ENCODE results near the gene STRIT1. TPM values are rescaled to one million over a fixed set of nuclear protein-coding genes. Genes with fewer than 3 reads are reported as not detected.
"Not testable (repeated sequence)": the region's sequence is repeated elsewhere in the genome, so short reads cannot be mapped to it uniquely, and the experiment has no call there.

Gene STRIT1
- polyA plus RNA-seq, 5 donors, result 0.28 to 1.6 (median 0.30) TPM; not detected in 2

DNA sequence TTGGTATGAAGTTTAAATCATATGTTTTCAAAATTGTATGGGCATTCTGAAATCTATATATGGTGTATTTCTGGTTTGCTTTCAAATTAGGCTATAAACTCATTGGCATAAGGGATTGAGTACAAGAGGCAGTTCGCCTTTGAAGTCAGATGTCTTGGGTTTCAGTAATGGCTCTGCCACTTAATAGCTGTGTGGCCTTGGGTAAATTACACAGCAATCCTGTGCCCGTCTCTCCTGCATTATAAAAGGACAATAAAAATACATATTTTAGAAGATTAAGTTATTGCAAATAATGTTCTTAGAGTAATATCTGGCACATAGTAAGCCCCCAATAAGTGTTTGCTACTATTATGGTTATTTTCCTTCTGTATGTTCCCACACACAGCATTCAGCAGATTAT, 20.4 kb upstream of the STRIT1 start:
- DNase-seq, result no peak

DNA sequence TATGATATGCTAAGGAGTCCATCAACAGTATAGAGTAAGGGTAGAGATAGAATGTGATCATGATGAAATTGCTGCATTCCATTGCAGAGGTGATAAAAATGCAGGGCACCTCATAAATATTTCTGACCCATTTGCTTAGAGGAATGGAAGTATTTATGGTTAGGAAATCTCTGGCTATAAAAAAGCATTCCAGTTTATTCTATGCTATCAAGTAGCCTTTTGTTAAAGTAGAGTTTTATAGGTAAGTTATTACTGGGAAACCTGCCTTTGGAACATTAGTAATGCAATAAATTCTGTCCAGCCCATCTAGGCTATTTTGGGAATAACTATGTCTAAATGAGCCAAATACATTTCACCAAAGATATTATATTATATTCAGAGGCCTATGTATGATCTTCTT, 19.8 kb upstream of the STRIT1 start:
- DNase-seq, result no peak

DNA sequence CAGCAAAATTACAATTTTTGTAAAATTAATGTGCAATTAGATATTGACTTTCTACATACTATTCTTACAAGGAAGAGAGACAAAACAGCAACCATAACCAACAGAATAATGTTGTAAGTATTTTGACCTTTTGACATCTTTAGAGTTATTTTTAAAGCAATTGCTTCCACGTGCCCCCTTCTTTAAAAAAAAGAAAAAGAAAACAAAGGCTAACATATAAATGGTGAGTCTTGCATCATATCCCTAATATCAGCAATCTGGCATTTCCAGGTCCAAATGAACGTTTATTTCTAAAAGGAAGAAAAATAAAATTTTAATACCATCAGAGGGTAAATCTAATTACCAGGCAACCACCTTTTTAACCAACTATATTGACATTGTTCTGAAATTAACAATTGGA, 19.3 kb upstream of the STRIT1 start:
- no peak for DNase-seq

DNA sequence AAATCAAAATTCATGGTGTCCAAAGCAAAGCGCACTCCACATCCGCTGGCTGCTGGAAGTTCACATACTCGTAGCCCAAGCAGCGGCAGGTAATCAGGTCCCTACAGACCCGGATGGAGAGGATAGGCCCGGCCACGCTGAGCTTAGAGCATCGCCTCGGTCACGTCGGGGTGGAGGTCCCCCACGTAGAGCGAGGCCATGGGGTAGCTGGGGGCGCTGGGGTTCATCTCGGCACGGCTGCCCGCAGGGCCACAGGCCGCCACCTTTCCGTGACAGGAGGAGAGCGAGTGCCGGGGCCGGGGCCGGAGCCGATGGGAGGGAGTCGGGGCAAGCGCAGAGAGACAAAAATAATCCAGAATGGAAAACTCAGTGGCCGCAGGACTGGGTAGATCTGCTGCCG, 16.1 kb upstream of the STRIT1 start:
- no peak for DNase-seq

DNA sequence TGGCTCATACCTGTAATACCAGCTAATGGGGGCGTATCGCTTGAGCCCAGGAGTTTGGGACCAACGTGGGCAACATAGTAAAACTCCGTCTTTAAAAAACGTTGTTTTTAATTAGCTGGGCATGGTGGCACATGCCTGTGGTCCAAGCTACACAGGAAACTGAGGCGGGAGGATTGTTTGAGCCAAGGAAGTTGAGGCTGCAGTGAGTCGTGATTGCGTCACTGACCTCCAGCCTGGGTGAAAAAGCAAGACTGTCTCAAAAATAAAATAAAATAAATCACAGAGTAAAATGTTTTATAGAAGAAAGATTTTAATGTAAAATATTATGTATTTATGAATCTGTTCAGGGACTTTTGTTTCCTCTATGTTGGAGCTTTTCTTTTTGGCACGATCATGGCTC, 15.3 kb upstream of the STRIT1 start:
- no peak for DNase-seq

DNA sequence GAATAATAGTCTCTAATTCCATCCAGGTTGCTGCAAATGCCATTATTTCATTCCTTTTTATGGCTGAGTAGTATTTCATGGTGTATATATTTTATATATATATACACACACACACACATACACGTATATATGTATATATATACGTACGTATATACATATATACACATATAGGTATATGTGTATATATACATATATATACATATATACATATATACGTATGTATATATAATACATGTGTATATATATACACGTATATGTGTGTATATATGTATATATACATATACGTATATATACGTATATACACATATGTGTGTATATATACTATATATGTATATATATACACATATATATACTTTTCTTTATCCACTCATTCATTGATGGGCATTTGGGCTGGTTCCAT, 13.7 kb upstream of the STRIT1 start:
- no peak for DNase-seq

DNA sequence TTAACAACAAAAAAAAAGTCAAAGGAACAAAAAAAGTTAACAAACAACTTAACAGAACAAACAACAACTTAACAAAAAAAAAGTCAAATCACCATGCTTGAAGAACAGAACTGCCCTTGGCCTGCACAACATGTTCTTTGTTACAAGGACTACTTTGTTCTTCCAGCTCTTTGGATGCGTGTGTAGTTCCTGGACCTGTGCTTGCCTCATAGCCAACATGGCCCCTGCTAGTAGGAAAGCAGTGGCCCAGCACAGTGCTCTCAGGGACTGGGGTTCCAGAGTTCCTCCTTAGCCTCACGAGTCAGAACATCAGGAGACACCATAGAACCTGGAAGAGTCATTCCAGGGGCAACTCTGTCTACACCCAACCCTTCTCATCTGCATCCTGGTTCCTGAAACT, 10.9 kb upstream of the STRIT1 start:
- DNase-seq, result no peak

DNA sequence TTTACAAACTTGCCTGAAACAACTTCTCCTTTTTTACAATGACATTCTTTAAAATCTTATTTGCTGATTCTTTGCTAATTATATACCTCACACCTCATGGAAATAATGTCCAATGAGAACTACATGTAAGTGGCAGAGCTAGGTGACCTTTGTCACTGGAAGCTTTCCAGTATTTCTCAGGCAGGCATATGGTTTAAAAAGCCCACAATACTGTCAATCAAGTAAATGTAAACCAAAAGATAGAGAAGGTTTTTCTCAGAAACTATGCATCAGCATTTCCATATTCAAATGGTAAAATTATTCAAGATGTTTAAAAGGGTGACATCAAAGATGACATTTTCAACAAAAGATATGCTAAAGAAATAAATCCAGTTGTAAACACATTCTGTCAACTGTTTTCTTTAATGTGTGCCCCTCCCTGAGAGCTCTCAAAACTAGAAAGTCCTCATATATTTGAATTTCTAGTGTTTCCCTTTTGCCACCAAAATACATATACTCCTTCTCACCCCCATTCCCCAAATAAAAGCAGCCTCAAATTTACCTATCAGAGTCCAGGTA, 10.1 kb upstream of the STRIT1 start:
- no peak for DNase-seq

DNA sequence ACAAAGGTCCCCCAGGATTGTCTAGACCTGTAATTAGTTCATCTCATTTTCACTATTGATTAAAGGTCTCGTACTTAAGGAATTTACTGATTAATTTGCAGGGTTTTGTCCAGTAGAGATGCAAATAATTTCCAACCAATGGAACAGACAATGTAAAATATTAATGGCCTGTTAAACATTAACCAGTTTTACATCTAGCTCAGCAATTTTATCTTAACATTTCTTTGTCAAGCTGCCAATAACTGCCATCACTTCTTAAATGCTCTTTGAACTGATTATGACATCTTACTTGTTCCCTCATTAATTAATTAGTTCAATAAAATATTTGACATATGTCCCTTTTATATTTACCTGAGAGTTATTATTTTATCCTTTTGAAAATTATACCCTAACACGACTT, 9.4 kb upstream of the STRIT1 start:
- DNase-seq, result no peak

DNA sequence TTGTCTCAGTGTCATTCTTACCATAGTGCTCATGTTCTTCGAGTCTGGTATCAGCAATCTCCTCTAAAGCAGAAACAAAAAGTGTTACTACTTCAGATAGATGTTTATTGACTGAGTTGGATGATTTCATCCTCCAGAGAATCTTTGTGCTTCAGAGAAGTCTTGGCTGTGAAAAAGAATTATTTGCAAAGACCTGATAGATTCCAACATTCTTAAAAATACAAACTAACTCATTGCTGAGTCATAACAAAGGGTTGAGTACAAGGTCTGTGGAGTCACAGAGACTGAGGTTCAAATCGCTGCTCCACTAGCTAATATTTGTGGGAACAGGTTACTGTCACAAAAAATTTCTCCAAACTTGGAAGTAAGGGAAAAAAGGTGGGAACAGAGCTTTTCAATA, 9.0 kb upstream of the STRIT1 start:
- no peak for DNase-seq

DNA sequence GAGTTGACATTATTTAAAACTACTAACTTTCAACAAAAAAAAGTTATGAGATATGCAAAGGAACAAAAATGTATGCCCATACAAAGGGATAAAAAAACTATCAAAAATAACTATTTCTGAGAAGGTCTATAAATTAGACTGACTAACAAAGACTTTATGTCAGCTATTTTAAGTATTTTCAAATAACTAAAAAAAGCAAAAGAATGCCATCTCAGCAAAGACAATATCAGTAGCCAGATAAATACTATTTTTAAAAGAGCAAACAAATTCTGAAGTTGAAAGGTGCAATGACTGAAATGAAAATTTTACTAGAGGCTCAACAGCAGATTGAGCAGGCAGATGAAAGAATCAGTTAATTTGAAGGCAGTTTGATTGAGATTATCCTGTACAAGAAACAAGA, 3.6 kb upstream of the STRIT1 start:
- DNase-seq, result no peak

DNA sequence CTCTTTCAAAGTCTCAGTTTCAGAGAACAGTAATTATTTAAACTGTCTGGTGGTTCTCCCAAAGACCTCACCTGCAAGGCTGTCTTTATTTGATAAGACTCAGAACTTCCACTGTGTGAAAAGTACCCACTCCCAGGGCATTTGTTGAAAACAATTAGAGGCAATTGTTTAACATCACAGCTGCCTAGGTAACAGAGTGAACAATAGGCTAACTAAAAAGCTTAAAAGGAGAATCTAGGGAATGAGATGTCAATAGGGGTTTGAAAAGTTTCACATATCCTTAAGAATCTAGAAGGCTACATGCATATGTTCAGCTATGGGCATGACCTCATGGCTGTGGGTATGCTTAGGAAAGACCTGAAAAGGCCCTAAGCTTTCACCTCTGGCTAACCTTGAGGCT, 2.9 kb upstream of the STRIT1 start:
- no peak for DNase-seq

DNA sequence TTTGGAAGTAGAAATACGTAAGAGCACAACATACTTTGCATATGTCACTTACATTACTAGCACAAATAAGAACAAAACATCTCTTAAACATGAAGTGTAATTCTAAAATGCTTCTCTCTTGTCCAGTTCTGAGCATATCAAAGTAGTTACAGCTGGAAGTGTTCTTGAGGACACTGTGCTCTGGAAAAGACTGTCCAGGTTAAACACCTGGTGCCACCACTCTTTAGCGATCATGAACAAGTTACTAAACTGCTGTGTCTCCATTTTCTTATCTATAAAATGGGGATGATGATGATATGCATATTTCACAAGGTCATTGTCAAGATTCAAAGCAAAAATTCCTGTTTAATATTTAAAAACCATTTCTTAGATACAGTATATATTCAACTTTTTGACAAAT, 790 bp downstream of the STRIT1 start:
- no peak for DNase-seq

DNA sequence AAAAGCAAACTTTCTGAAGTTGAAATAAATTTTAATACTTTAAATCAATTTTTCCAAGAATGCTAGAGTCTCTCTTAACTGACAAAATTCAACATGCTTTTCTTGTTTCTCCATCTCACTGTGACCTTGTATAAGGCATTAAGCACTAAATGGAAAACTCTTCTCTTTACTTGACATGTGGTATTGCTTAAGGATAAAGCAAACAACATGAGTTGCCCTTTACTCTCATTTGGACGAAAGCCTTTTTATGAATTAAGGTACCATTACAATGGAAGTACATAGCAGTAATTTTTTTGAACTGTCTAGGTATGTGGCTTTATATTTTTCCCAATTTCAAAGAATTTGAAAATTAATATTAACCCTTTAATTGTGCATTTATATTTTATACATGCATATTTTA, 1.4 kb downstream of the STRIT1 start:
- no peak for DNase-seq

DNA sequence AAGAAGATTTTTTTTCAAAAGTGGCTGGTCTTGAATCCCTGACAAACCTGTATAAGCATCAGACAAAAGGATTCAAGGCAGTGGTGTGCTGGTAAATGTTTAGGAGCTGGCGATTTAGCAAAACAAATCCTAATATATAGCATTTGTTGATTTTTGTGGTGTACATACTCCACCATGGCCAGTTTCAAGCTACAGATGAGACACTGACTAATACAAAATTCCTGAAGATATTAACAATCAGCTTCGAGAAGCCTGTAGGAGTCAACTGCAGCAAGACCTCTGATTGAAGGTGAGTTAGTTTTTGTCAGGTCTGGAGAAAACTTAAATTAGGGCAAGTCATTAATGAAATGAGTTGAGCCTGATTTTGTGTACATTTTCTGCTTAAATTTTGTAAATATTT, 6.7 kb downstream of the STRIT1 start:
- no peak for DNase-seq

DNA sequence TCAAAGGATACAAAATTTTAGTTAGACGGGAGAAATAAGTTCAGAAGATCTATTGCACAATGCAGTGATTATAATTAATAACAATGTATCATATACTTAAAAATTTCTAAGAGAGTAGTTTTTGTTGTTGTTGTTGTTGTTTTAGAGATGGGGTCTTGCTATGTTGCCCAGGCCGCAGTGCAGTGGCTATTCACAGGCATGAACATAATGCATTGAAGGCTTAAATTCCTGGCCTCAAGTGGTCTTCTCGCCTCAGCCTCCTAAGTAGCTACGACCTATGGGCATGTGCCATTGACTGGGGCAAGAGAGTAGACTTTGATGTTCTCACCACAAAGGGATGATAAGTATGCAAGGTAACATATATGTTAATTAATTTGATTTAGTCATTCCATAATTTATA, 7.5 kb downstream of the STRIT1 start:
- no peak for DNase-seq

DNA sequence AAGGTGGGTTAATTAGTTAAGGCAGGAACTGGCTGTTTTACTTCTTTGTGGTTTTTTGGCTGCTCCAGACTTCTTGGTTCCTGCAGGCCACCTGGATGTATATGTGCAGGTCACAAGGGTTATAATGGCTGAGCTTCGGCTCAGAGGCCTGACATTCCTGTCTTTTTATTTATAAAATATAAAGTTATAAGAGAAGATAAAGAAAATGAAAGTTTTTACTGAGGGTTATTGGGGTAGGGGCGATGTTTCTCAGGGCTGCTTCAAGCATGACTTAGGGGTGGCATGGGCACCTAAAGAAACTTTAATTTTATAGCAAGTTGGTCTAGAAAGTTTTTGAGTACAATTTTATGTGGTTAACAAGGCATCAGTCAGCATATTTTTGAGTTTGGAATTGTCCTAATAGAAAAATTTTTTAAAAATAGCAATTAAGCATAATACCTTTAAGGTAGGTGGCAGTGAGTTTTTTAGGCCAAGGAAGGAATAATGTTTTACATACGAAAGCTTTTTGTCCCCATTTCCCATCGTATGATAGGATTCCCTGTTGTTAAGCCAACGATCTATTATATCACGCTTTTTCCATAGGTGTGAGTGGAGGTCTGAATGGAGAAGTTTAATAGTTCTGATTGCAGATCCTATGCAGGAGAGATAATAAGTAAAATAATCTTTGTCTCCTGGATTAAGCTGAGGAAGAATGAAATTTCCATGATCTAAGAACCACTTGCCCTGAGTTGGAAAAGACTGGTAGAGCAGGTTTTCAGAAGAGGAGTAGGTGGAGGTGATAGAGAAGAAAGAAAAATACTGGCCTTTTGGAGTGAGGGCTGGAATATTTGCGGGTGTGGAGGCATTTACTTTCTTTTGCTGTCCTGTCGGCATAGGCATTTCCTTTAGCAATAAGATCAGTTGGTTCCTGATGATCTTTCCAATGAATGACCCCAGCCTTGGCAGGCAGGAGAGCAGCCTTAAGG, 10.1 kb downstream of the STRIT1 start:
- no peak for DNase-seq

DNA sequence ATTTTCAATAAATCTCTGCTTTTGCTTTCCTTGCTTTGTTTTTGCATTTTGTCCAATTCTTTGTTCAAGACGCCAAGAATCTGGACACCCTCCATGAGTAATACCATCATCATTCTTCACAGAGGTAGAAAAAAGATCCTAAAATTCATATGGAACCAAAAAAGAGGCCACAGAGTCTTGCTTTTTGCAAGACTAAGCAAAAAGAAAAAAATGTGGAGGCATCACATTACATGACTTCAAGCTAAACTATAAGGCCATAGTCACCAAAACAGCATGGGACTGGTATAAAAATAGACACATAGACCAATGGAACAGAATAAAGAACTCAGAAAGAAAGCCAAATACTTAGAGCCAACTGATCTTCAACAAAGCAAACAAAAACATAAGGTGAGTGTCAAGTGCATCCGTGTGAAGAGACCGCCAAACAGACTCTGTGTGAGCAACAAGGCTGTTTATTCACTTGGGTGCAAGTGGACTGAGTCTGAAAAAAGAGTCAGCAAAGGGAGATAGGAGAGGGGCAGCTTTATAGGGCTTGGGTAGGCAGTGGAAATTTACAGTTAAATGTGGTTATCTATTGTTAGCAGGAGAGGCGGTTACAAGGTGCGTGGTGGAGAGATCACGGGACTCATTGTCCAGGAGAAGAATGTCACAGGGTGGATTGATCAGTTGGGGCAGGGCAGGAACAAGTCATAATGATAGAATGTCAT, 10.9 kb downstream of the STRIT1 start:
- no peak for DNase-seq

DNA sequence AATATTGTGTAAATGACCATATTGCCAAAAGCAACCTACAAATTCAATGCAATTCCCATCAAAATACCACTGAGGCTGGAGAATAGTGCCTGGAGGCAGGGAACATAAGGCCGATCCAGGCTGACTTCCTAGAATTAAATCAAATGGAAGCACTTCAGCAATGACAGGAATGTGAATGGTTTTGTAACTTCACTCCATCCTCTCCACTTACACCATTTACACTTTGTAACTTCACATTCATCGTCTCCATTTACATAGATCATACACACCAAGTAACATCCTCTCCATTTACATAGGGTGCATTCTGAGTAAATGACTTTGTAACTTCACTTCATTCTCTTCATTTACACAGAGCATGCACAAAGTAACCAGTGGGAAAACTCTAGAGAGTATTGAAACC, 11.6 kb downstream of the STRIT1 start:
- no peak for DNase-seq

DNA sequence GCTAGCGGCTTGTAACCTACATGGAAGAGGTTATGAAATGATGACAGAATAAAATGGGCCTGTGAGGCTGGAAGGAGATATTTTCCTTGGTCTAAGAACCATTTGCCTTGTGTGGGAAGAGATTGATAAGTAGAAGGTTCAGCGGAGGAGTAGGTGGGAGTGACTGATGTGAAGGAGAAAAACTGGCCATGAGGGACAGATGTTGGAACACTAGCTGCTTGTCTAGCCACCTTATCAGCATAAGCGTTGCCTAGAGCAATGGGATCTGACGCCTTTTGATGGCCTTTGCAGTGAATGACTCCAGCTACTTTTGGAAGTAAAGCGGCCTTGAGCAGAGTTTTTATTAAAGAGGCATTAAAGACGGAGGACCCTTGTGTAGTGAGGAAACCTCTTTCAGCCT, 17.4 kb downstream of the STRIT1 start:
- not testable (repeated sequence) for DNase-seq

DNA sequence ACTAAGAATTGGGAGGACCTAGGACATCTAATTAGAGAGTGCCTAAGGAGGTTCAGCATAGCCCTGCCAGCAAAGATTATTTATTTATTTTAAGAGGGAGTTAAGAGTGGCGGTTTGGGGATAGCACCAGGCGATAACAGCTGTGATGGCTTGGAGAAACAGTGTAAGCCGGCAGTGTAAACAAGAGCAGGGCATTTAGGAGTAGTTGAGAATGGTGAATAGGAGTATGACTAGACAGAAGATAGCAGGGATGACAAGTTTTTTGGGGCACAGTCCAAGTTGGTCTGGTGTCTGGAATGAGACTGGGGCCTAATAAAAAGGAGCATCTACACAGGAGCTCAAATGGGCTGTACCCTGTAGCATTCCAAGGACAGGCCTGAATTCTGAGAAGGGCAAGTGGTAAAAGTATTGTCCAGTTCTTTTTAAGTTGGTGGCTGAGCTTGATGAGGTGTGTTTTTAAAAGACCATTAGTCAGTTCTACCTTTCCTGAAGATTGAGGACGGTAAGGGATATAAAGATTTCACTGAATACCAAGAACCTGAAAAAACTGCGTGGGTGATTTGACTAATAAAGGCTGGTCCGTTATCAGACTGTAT, 18.2 kb downstream of the STRIT1 start:
- not testable (repeated sequence) for DNase-seq

DNA sequence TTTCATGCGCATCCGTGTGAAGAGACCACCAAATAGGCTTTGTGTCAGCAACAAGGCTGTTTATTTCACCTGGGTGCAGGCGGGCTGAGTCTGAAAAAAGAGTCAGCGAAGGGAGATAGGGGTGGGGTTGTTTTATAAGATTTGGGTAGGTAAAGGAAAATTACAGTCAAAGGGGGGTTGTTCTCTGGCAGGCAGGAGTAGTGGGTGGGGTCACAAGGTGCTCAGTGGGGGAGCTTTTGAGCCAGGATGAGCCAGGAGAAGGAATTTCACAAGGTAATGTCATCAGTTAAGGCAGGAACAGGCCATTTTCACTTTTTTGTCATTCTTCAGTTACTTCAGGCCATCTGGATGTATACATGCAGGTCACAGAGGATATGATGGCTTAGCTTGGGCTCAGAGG, 19.0 kb downstream of the STRIT1 start:
- DNase-seq, result not testable (repeated sequence)

DNA sequence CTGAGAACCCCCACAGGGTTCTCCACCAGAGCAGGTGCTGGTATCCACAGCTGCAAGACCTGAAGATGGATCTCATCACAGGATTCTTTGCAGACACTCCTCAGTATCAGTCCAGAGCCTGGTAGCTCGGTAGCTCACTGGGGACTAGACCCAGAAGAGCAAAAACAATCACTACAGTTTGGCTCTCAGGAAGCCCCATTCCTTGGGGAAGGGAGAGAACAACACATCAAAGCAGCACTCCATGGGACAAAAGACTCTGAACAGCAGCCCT, 22.2 kb downstream of the STRIT1 start:
- no peak for DNase-seq
